H9 (cell line): Measurements from ENCODE around the gene ITGB1BP1. TPM values are rescaled to one million over a fixed set of nuclear protein-coding genes. Genes with fewer than 3 reads are reported as not detected.

ENCODE experiments used
- DNase-seq: peaks from one replicate; pipeline ENCODE4 v3.0.0-alpha.2; 2017
- H2AFZ ChIP-seq: one replicate; pipeline ENCODE4 v1.6.1; 2013; ENCODE audit warnings: mild to moderate bottlenecking, low read length, control low read depth, moderate library complexity
- H2AK5ac ChIP-seq: 2 replicates; pipeline ENCODE4 v1.6.1; 2013; ENCODE audit warnings: low read length, control low read depth, mixed read lengths; ENCODE audit not compliant: insufficient read length
- H2BK120ac ChIP-seq: one replicate; pipeline ENCODE4 v1.6.1; 2013; ENCODE audit warnings: low read depth, mild to moderate bottlenecking, low read length, control low read depth, inconsistent platforms; ENCODE audit not compliant: poor library complexity, severe bottlenecking
- H2BK12ac ChIP-seq: 2 replicates; pipeline ENCODE4 v1.6.1; 2013; ENCODE audit warnings: low read length, control low read depth, mixed read lengths, low read depth; ENCODE audit not compliant: insufficient read length
- H2BK15ac ChIP-seq: 2 replicates; pipeline ENCODE4 v1.6.1; 2013; ENCODE audit warnings: low read depth, low read length, control low read depth
- H2BK20ac ChIP-seq: one replicate; pipeline ENCODE4 v1.6.1; 2013; ENCODE audit warnings: low read depth, mild to moderate bottlenecking, low read length, control low read depth, inconsistent platforms; ENCODE audit not compliant: poor library complexity, severe bottlenecking
- H2BK5ac ChIP-seq: 2 replicates; pipeline ENCODE4 v1.6.1; 2013; ENCODE audit warnings: low read length, control low read depth, mixed read lengths; ENCODE audit not compliant: insufficient read length
- H3K14ac ChIP-seq: 2 replicates; pipeline ENCODE4 v1.6.1; 2013; ENCODE audit warnings: low read length, control low read depth; ENCODE audit not compliant: insufficient read depth
- H3K18ac ChIP-seq: 2 replicates; pipeline ENCODE4 v1.6.1; 2013; ENCODE audit warnings: low read depth, mild to moderate bottlenecking, mixed read lengths, low read length, control low read depth; ENCODE audit not compliant: insufficient read length
- H3K23ac ChIP-seq: 2 replicates; pipeline ENCODE4 v1.6.1; 2013; ENCODE audit warnings: low read length, control low read depth, mixed read lengths, low read depth; ENCODE audit not compliant: insufficient read length
- H3K23me2 ChIP-seq: 2 replicates; pipeline ENCODE4 v1.6.1; 2013; ENCODE audit warnings: low read depth, mild to moderate bottlenecking, mixed read lengths, low read length, control low read depth; ENCODE audit not compliant: insufficient read length, poor library complexity, severe bottlenecking
- H3K27ac ChIP-seq: 2 replicates; pipeline ENCODE4 v1.5.1; 2013; ENCODE audit warnings: low read length, control low read depth, mixed read lengths, low read depth; ENCODE audit not compliant: insufficient read length
- H3K27me3 ChIP-seq: 2 replicates; pipeline ENCODE4 v1.6.1; 2013; ENCODE audit warnings: low read length, control low read depth, inconsistent platforms; ENCODE audit not compliant: insufficient read depth
- H3K4ac ChIP-seq: 2 replicates; pipeline ENCODE4 v1.6.1; 2013; ENCODE audit warnings: low read depth, mild to moderate bottlenecking, control low read depth, inconsistent platforms, low read length, moderate library complexity
- H3K4me1 ChIP-seq: 2 replicates; pipeline ENCODE4 v1.6.1; 2013; ENCODE audit warnings: low read length, control low read depth, inconsistent platforms; ENCODE audit not compliant: insufficient read depth
- H3K4me2 ChIP-seq: 2 replicates; pipeline ENCODE4 v1.6.1; 2013; ENCODE audit warnings: low read length, control low read depth, mixed read lengths; ENCODE audit not compliant: insufficient read length, insufficient read depth
- H3K56ac ChIP-seq: 2 replicates; pipeline ENCODE4 v1.6.1; 2013; ENCODE audit warnings: low read depth, mild to moderate bottlenecking, mixed read lengths, low read length, control low read depth; ENCODE audit not compliant: insufficient read length
- H3K79me1 ChIP-seq: 2 replicates; pipeline ENCODE4 v1.6.1; 2013; ENCODE audit warnings: low read depth, mild to moderate bottlenecking, moderate library complexity, low read length, control low read depth, inconsistent platforms; ENCODE audit not compliant: insufficient read depth, poor library complexity, severe bottlenecking
- H3K79me2 ChIP-seq: 2 replicates; pipeline ENCODE4 v1.6.1; 2013; ENCODE audit warnings: low read length, control low read depth, inconsistent platforms; ENCODE audit not compliant: insufficient read depth
- H3K9ac ChIP-seq: 2 replicates; pipeline ENCODE4 v1.6.1; 2013; ENCODE audit warnings: low read length, control low read depth, mixed read lengths; ENCODE audit not compliant: insufficient read length; ENCODE audit errors: extremely low read depth
- H3K9me3 ChIP-seq: one replicate; pipeline ENCODE4 v1.6.1; 2013; ENCODE audit warnings: low read depth, low read length, inconsistent platforms; ENCODE audit not compliant: control insufficient read depth
- H3T11ph ChIP-seq: one replicate; pipeline ENCODE4 v1.6.1; 2013; ENCODE audit warnings: mild to moderate bottlenecking, low read length, control low read depth, inconsistent platforms
- H4K20me1 ChIP-seq: one replicate; pipeline ENCODE4 v1.6.1; 2013; ENCODE audit not compliant: control insufficient read depth, insufficient read length, insufficient read depth
- H4K5ac ChIP-seq: 2 replicates; pipeline ENCODE4 v1.6.1; 2013; ENCODE audit warnings: low read depth, mild to moderate bottlenecking, mixed read lengths, low read length, control low read depth; ENCODE audit not compliant: insufficient read length
- H4K8ac ChIP-seq: replicated peaks from 2 replicates; pipeline ENCODE4 v1.6.1; 2013; ENCODE audit warnings: low read length, control low read depth, mixed read lengths, low read depth; ENCODE audit not compliant: insufficient read length
- H4K91ac ChIP-seq: 2 replicates; pipeline ENCODE4 v1.6.1; 2013; ENCODE audit warnings: low read depth, mild to moderate bottlenecking, moderate library complexity, mixed read lengths, low read length, control low read depth; ENCODE audit not compliant: insufficient read length
- H3K27ac Mint-ChIP-seq, 3 experiments: 2 replicates in 2 of 3; 3 replicates in 1 of 3; pipeline ENCODE4 v1.8.0; 2020 to 2021; ENCODE audit warnings: mixed read lengths in 3 of 3, mild to moderate bottlenecking in 1 of 3, moderate library complexity in 1 of 3
- H3K27me3 Mint-ChIP-seq: 2 replicates; pipeline ENCODE4 v1.8.0; 2021; ENCODE audit warnings: low read depth, mild to moderate bottlenecking, moderate library complexity, mixed read lengths
- H3K36me3 Mint-ChIP-seq, 3 experiments: 2 replicates in 2 of 3; 3 replicates in 1 of 3; pipeline ENCODE4 v1.8.0; 2020 to 2021; ENCODE audit warnings: low read depth in 3 of 3, mixed read lengths in 3 of 3; ENCODE audit not compliant: insufficient read depth in 1 of 3
- H3K4me1 Mint-ChIP-seq, 2 experiments: 2 replicates each; pipeline ENCODE4 v1.8.0; 2020; ENCODE audit warnings: mixed read lengths in 2 of 2
- H3K4me3 Mint-ChIP-seq, 2 experiments: 2 replicates in 1 of 2; 3 replicates in 1 of 2; pipeline ENCODE4 v1.8.0; 2020 to 2021; ENCODE audit warnings: mild to moderate bottlenecking in 2 of 2, mixed read lengths in 2 of 2, moderate library complexity in 1 of 2
- H3K9me3 Mint-ChIP-seq, 2 experiments: 2 replicates in 1 of 2; 3 replicates in 1 of 2; pipeline ENCODE4 v1.8.0; 2020; ENCODE audit warnings: mild to moderate bottlenecking in 2 of 2, mixed read lengths in 2 of 2, moderate library complexity in 1 of 2
- CTCF ChIP-seq: fragments of 200-600 bp; sonication (generic); conservative IDR thresholded peaks from 3 replicates; pipeline ENCODE4 v1.8.0; 2021; ENCODE audit warnings: antibody characterized with exemption, mild to moderate bottlenecking
- WGBS: extraction: QIAGEN DNeasy Blood & Tissue Kit; methylation state at CpG from one replicate; pipeline ENCODE4 v1.1.7; 2013; ENCODE audit warnings: missing lambda C conversion rate, low lambda C conversion rate, mixed read lengths; ENCODE audit not compliant: insufficient read length; ENCODE audit errors: extremely low coverage; 5-methylcytosine and 5-hydroxymethylcytosine counted together
- total RNA-seq: library from RNA; stranded (reverse); gene quantifications from 2 replicates; pipeline ENCODE4 v1.2.1, GENCODE V29; 2021

The ITGB1BP1 gene
- total RNA-seq, 1 experiment from 2014 or later, result 38.7 TPM

DNA sequence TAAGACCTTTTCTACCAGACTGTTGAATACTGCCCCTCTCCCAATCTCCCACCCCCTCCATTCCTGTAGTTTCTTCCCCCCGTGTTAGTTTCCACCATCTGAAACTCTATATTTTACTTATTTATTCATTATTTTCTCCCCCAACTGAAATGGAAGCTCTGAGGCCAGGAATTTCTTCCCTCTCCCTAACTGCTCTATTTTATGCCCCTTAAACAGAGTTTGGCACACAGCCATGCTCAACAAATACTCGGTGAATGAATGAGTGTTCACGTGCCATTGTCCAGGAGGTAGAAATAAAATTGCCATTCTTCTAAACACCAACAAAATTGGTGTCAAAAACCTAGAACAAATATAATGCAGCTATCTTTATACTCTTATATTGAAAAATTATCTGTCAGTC lies 5.6 kb downstream of the ITGB1BP1 start:
- Histone ChIP-seq H3K27ac (no peak overlapping the region), H3K9me3 (no peaks in the 10 kb centered on the region), H3K23ac (no peak overlapping the region), H3K27me3 (no peaks in the 10 kb centered on the region), H2AK5ac (no peak overlapping the region), H4K20me1 (no peaks in the 10 kb centered on the region), H2BK15ac (no peak overlapping the region), H2BK5ac (no peak overlapping the region), H3K79me2 (no peaks in the 10 kb centered on the region), H3K79me1 (no peaks in the 10 kb centered on the region), H3T11ph (no peak overlapping the region), H3K56ac (no peak overlapping the region), H3K18ac (no peak overlapping the region), H4K5ac (no peak overlapping the region), H3K23me2 (peaks cover 7% of the 10 kb centered on the region), H2AFZ (no peak overlapping the region), H3K4me1 (no peaks in the 10 kb centered on the region), H3K4ac (no peak overlapping the region), H2BK120ac (no peak overlapping the region), H3K14ac (no peak overlapping the region), H3K4me2 (no peak overlapping the region), H4K8ac (no peak overlapping the region), H2BK12ac (no peak overlapping the region), H2BK20ac (no peak overlapping the region), H4K91ac (no peak overlapping the region), H3K9ac (no peak overlapping the region)
- DNase-seq, result no peak
- no CpG with 5 or more reads among the region's 3 CpGs for WGBS
- H3K27me3 Mint-ChIP-seq, result peaks cover 10% of the 10 kb centered on the region
- H3K27ac Mint-ChIP-seq, result no peak overlapping the region
- TF ChIP-seq CTCF, result no peak
- H3K9me3 Mint-ChIP-seq, result no peaks in the 10 kb centered on the region
- H3K4me3 Mint-ChIP-seq, result no peak overlapping the region
- peaks cover 9 to 11% of the 10 kb centered on the region in 2 experiments for H3K4me1 Mint-ChIP-seq
- H3K36me3 Mint-ChIP-seq, result peaks cover 0 to under 1% (median 0%) of the 10 kb centered on the region in 3 experiments; a peak in 2 of 7 replicates
